NB4 (cell line): ENCODE results near the gene MAGI1.
"Not testable (repeated sequence)": the region's sequence is repeated elsewhere in the genome, so short reads cannot be mapped to it uniquely, and the experiment has no call there.

ENCODE experiments used
- DNase-seq: peaks from one replicate; pipeline ENCODE4 v3.0.0; 2010; ENCODE audit warnings: low read depth
- H3K4me3 ChIP-seq: one replicate; pipeline ENCODE4 v1.5.1; 2011; ENCODE audit warnings: mild to moderate bottlenecking, low read depth, low read length, moderate library complexity
- CTCF ChIP-seq: IDR thresholded peaks from one replicate; pipeline ENCODE4 v1.5.1; 2012; ENCODE audit warnings: low read depth, low read length
- MAX ChIP-seq: IDR thresholded peaks from 2 replicates; pipeline ENCODE4 v1.6.1; 2011; ENCODE audit warnings: low read depth, low read length
- MYC ChIP-seq: IDR thresholded peaks from 2 replicates; pipeline ENCODE4 v1.6.1; 2011; ENCODE audit warnings: low read depth, low read length
- POLR2A ChIP-seq: IDR thresholded peaks from 2 replicates; pipeline ENCODE4 v1.6.1; 2011; ENCODE audit warnings: mild to moderate bottlenecking; ENCODE audit not compliant: insufficient read length; ENCODE audit errors: extremely low read depth

Gene MAGI1

DNA sequence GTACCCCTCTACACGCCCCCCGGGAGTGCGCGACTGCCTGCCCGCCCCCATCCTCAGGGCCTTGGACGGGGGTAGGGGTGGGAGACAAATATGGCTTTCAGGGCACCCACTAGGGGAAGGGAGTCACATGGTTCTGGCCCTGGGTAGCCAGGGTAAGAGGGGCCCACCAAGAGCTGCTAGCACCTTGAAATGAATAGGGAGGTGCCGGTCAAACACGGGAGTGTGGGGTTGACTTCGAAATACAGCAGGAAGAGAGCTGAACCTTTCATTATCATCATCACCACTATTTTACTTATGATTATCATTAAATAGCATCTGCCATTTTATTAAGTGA lies 489.1 kb downstream of the MAGI1 start:
- no peak for DNase-seq
- H3K4me3 ChIP-seq = no peak overlapping the region

DNA sequence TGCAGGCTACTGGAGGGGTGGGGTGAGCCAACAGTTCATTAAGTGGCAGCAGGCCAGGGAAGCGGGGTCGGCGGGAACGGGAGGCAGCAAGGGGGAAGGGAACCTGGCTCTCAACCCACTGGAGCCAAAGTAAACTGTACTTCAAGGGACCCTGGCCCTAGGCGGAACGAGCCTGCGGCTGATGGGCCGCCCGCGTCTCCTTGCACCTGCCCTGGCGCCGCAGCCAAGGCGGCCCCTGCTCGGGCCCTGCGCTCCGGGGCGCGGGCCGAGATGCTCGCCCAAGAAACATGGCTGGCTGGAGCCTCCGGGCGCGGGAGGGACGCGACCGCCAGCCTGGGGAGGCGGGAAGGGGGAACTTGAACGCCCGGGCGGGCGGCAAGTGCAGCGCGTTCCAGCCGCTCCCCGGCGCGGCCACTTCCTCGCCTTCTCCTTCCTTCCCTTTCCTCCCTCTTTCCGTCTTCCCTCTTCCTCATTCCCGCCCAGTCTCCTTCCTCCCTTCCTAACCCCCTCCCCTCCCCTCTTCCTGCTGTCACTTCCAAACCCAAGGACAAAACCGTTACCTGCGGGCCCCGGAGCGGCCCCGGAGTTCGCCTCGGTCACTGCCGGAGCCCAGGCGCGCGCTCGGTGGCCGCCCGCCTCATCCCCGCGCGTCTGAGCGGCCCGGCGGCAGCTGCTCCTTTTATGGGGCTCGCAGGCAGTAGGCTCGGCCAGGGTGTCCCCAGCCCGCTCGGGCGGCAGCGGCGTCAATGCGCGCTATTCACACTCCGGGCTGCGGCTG lies 489.7 kb downstream of the MAGI1 start:
- no peak for DNase-seq
- TF ChIP-seq POLR2A (no peak), MYC (no peak)
- H3K4me3 ChIP-seq = no peak overlapping the region

More for the DNA sequence above, 489.1 kb downstream of the MAGI1 start:
- TF ChIP-seq MAX (no peak), MYC (no peak), POLR2A (no peak), CTCF (no peak)

DNA sequence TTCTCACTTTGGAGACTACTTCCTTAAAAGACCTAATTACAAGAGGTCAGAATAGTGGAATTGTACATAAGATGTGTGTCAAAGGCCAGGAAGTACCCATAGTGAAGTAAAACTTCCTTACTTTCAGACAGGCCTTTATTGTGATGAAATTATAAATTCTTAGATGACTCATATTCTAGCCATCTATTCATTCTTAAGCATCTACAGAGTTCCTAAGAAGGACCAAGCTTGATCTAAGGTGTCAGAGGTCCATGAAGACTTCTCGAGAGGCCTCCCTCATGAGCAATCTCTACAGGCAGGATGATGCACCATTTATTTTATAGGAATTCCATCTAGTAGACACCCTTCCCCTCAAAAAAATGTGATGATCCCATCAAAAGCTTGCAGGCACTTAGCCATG lies 493.3 kb downstream of the MAGI1 start:
- TF ChIP-seq MAX = no peak
- no peak for TF ChIP-seq CTCF
- no peak for TF ChIP-seq MYC
- no peak for TF ChIP-seq POLR2A
- no peak overlapping the region for H3K4me3 ChIP-seq
- no peak for DNase-seq

GRCh38 chr3:65543391-65543790 lies 495.3 kb downstream of the MAGI1 start:
- DNase-seq = not testable (repeated sequence)

GRCh38 chr3:65540666-65541065 lies 498.1 kb downstream of the MAGI1 start:
- TF ChIP-seq MYC (no peak), POLR2A (no peak), MAX (no peak), CTCF (no peak)
- DNase-seq = no peak
- no peak overlapping the region for H3K4me3 ChIP-seq

More at GRCh38 chr3:65543391-65543790, 495.3 kb downstream of the MAGI1 start:
- H3K4me3 ChIP-seq = not testable (repeated sequence)

DNA sequence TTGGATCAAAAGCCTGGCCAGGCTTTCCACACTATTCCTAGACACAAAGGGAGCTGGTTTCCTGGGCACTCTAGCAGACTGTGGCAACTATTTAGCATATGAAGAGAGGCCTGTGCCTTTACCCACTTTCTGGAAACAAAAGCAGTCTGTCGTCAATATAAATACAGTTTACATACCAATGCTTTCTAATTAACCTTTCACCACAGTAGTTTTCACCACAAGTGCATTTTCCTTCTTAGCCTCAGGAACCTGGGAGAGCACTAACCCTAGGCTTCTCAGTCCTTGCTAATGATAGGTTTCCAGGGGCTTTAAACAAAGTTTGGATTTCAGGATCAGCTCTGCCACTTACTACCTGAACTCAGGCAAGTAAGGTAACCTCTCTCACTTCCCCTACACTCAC lies 499.1 kb downstream of the MAGI1 start:
- DNase-seq = no peak
- no peak for TF ChIP-seq MYC
- TF ChIP-seq POLR2A = no peak
- TF ChIP-seq CTCF = no peak
- TF ChIP-seq MAX = no peak
- no peak overlapping the region for H3K4me3 ChIP-seq

- no peak overlapping the region for H3K4me3 ChIP-seq
- TF ChIP-seq CTCF (no peak), POLR2A (no peak), MYC (no peak), MAX (no peak)
- no peak for DNase-seq
Observed at GRCh38 chr3:65538101-65538500, 500.6 kb downstream of the MAGI1 start.
